DOHH2 (cell line): ENCODE results near the gene EFNA5.

Source experiments
- H3F3A ChIP-seq: fragments of 200-600 bp; sonication (generic), shearing (Covaris generic); 2 replicates; pipeline ENCODE4 v1.6.0; 2016; ENCODE audit warnings: antibody characterized with exemption, mild to moderate bottlenecking; ENCODE audit not compliant: control insufficient read depth, insufficient read depth
- H3K27ac ChIP-seq: fragments of 200-600 bp; sonication (generic); 2 replicates; pipeline ENCODE4 v1.5.1; 2014; ENCODE audit warnings: low read depth, mild to moderate bottlenecking, low read length, moderate library complexity
- H3K27me3 ChIP-seq: fragments of 200-600 bp; sonication (generic); 2 replicates; pipeline ENCODE4 v1.6.1; 2014; ENCODE audit warnings: mild to moderate bottlenecking, low read length, mixed read lengths; ENCODE audit not compliant: control insufficient read depth
- H3K36me3 ChIP-seq: fragments of 200-600 bp; sonication (generic); 2 replicates; pipeline ENCODE4 v1.6.1; 2014; ENCODE audit warnings: mild to moderate bottlenecking, low read length, moderate library complexity, mixed read lengths; ENCODE audit not compliant: control insufficient read depth
- H3K4me1 ChIP-seq: fragments of 200-600 bp; sonication (generic); 2 replicates; pipeline ENCODE4 v1.6.1; 2014; ENCODE audit warnings: mild to moderate bottlenecking, low read length, mixed read lengths; ENCODE audit not compliant: control insufficient read depth
- H3K4me2 ChIP-seq: fragments of 200-600 bp; sonication (generic); 2 replicates; pipeline ENCODE4 v1.6.0; 2014; ENCODE audit warnings: mild to moderate bottlenecking, low read length, moderate library complexity
- H3K4me3 ChIP-seq: fragments of 200-600 bp; sonication (generic); 2 replicates; pipeline ENCODE4 v1.5.1; 2014; ENCODE audit warnings: mild to moderate bottlenecking, low read length, mixed read lengths
- H3K79me2 ChIP-seq: fragments of 200-600 bp; sonication (generic); 2 replicates; pipeline ENCODE4 v1.6.1; 2014; ENCODE audit warnings: mild to moderate bottlenecking, low read length, mixed read lengths; ENCODE audit not compliant: control insufficient read depth
- H3K9me2 ChIP-seq: fragments of 200-600 bp; sonication (generic); replicated peaks from 2 replicates; pipeline ENCODE4 v1.6.1; 2014; ENCODE audit warnings: mild to moderate bottlenecking, low read length, mixed read lengths; ENCODE audit not compliant: control insufficient read depth
- H3K9me3 ChIP-seq: fragments of 200-600 bp; sonication (generic); 2 replicates; pipeline ENCODE4 v1.6.1; 2014; ENCODE audit warnings: antibody characterized with exemption, low read length, mixed read lengths; ENCODE audit not compliant: control insufficient read depth, insufficient read depth
- H4K20me1 ChIP-seq: fragments of 200-600 bp; sonication (generic); 2 replicates; pipeline ENCODE4 v1.6.0; 2014; ENCODE audit warnings: low read depth, mild to moderate bottlenecking, antibody characterized with exemption, low read length, moderate library complexity; ENCODE audit not compliant: control insufficient read depth, insufficient read depth
- CTCF ChIP-seq: fragments of 200-600 bp; sonication (generic); IDR thresholded peaks from one replicate; pipeline ENCODE4 v1.5.1; 2014; ENCODE audit warnings: antibody characterized with exemption, mild to moderate bottlenecking, low read depth, low read length; ENCODE audit not compliant: poor library complexity, severe bottlenecking
- EZH2phosphoT487 ChIP-seq: fragments of 200-600 bp; sonication (generic); IDR thresholded peaks from 2 replicates; pipeline ENCODE4 v1.6.1; 2017; ENCODE audit warnings: borderline replicate concordance, mild to moderate bottlenecking, antibody characterized with exemption, low read length, moderate library complexity, mixed read lengths

The EFNA5 gene

GRCh38 chr5:107578051-107578635 lies 92.6 kb downstream of the EFNA5 start:
- no peaks in the 10 kb centered on the region for H3K36me3 ChIP-seq
- TF ChIP-seq EZH2phosphoT487 (no peak), CTCF (no peak)
- H3K4me3 ChIP-seq, result no peak overlapping the region
- H3K27me3 ChIP-seq, result peaks cover 5% of the 10 kb centered on the region; the same call in 1 of the 2 replicates
- no peaks in the 10 kb centered on the region for H3K9me2 ChIP-seq
- no peaks in the 10 kb centered on the region for H3K9me3 ChIP-seq
- H3F3A ChIP-seq, result no peaks in the 10 kb centered on the region
- no peaks in the 10 kb centered on the region for H4K20me1 ChIP-seq
- no peaks in the 10 kb centered on the region for H3K79me2 ChIP-seq
- H3K27ac ChIP-seq, result no peak overlapping the region
- no peak overlapping the region for H3K4me2 ChIP-seq
- H3K4me1 ChIP-seq, result no peaks in the 10 kb centered on the region

GRCh38 chr5:107577394-107577950 lies 93.3 kb downstream of the EFNA5 start:
- Histone ChIP-seq H3K9me2 (no peaks in the 10 kb centered on the region), H4K20me1 (no peaks in the 10 kb centered on the region), H3K9me3 (no peaks in the 10 kb centered on the region), H3K27me3 (peaks cover 5% of the 10 kb centered on the region; the same call in 1 of the 2 replicates), H3K4me2 (no peak overlapping the region), H3K36me3 (no peaks in the 10 kb centered on the region), H3K4me3 (no peak overlapping the region), H3K27ac (no peak overlapping the region), H3K4me1 (no peaks in the 10 kb centered on the region), H3K79me2 (no peaks in the 10 kb centered on the region), H3F3A (no peaks in the 10 kb centered on the region)
- TF ChIP-seq EZH2phosphoT487, result no peak
- TF ChIP-seq CTCF, result no peak

GRCh38 chr5:107576736-107577393 lies 93.9 kb downstream of the EFNA5 start:
- Histone ChIP-seq H3K79me2 (no peaks in the 10 kb centered on the region), H3K9me3 (no peaks in the 10 kb centered on the region), H3K27ac (no peak overlapping the region), H3F3A (no peaks in the 10 kb centered on the region), H3K9me2 (no peaks in the 10 kb centered on the region), H4K20me1 (no peaks in the 10 kb centered on the region), H3K4me2 (no peak overlapping the region), H3K4me1 (peaks cover 3% of the 10 kb centered on the region), H3K4me3 (no peak overlapping the region), H3K27me3 (peaks cover 9% of the 10 kb centered on the region), H3K36me3 (no peaks in the 10 kb centered on the region)
- no peak for TF ChIP-seq CTCF
- TF ChIP-seq EZH2phosphoT487, result no peak
